ENCODE data around the gene TPGS1.

The TPGS1 gene

DNA sequence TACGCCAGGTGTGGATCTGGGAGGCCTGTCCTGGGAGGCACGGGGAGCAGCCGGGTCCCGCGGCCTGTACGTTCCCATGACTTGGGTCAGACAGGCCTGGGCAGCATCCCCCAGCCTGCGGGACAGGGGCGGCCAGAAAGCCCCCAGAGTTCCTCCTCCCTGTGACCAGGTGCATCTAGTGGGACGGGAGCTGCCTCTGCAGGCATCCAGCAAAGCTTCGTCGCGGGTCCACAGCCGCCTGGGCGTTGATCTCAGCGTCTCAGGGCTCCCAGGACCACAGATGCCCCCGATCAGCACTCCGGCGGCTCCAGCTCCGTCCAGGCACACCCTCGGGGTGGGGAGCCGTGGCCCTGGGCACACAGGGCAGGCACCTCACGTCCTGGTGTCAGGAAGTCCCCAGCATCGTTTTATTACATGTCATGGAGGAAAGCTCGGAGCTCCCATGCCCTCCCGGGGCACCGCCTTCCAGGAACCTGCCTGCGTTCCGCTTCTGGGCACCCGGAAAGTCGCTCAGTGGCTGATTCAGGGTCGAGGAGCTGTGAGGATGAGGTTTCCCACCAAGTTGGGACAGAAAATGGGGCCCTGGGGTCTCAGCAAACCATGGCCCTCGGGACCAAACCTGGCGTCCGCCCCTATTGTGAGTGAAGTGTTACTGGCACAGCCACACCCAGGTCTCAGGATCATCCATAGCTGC lies 35.0 kb downstream of the TPGS1 start:
- H3K27ac ChIP-seq (ENCODE audit: low read depth in 2 of 2, low read length in 2 of 2) = no peak overlapping the region
- no peaks in the 10 kb centered on the region for H3K9me3 ChIP-seq (ENCODE audit: control insufficient read depth in 2 of 2, low read length in 2 of 2)
- peaks cover 4 to 19% of the 10 kb centered on the region in 2 donors for H3K36me3 ChIP-seq (ENCODE audit: control insufficient read depth in 2 of 2, insufficient read depth in 2 of 2, low read length in 2 of 2)
- no peaks in the 10 kb centered on the region for H3K4me1 ChIP-seq (ENCODE audit: control insufficient read depth in 2 of 2, insufficient read depth in 2 of 2, low read length in 2 of 2)
- peaks cover 0 to 4% of the 10 kb centered on the region in 2 donors for H3K27me3 ChIP-seq (ENCODE audit: control insufficient read depth in 2 of 2, insufficient read depth in 2 of 2, low read length in 2 of 2)
- H3K9ac ChIP-seq (ENCODE audit: low read depth in 1 of 2, low read length in 2 of 2) = no peak overlapping the region
- no peak overlapping the region for H3K4me3 ChIP-seq (ENCODE audit: low read length in 2 of 2)

DNA sequence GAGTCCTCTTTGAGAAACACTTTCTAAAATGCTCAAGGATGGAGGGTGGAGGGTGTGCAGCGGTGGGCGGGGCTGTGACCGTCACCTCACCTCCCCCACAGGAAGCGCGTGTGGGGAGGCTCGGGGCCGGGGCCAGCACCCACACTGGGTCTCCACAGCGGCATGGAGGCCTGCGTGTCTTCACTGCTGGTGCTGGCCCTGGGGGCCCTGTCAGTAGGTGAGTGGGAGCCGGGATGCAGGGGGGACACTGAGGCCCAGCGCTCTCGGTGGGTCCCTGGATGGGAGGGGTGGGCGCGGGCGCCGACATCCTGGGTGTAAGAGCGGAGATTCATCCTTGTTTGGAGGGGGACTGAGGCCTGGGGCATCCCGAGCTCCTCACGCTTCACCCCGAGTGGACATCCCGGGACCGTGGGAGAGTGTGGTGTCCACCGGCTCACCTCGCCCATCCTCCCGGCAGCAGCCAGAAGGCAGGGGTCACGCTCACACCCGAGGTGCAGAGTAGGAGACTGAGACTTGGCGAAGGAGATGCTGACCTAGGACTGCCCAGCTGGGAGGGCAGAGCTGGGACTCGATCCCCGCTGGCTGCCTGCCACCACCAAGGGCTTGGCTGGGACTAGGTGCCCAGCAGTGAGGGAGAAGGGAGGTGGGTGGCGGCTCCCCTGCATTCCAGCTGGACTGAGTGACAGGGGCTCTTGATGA lies 36.8 kb downstream of the TPGS1 start, which contains the start of gene GZMM:
GZMM (plus strand) TSS at position 144 of the 699 bp plus-strand sequence; CDS start at position 163, 19 bp downstream.
- H3K27me3 ChIP-seq (ENCODE audit: control insufficient read depth in 2 of 2, insufficient read depth in 2 of 2, low read length in 2 of 2) = peaks cover 0 to 4% of the 10 kb centered on the region in 2 donors
- no peaks in the 10 kb centered on the region for H3K4me1 ChIP-seq (ENCODE audit: control insufficient read depth in 2 of 2, insufficient read depth in 2 of 2, low read length in 2 of 2)
- peaks cover 0 to 8% of the 10 kb centered on the region in 2 donors for H3K36me3 ChIP-seq (ENCODE audit: control insufficient read depth in 2 of 2, insufficient read depth in 2 of 2, low read length in 2 of 2)
- H3K9me3 ChIP-seq (ENCODE audit: control insufficient read depth in 2 of 2, low read length in 2 of 2) = no peaks in the 10 kb centered on the region
- no peak within 1 kb of the TSS for H3K27ac ChIP-seq (ENCODE audit: low read depth in 2 of 2, low read length in 2 of 2)
- H3K4me3 ChIP-seq (ENCODE audit: low read length in 2 of 2) = peak within 1 kb of the TSS in 1 of 2 donors; percentile 9
- no peak within 1 kb of the TSS for H3K9ac ChIP-seq (ENCODE audit: low read depth in 1 of 2, low read length in 2 of 2)

DNA sequence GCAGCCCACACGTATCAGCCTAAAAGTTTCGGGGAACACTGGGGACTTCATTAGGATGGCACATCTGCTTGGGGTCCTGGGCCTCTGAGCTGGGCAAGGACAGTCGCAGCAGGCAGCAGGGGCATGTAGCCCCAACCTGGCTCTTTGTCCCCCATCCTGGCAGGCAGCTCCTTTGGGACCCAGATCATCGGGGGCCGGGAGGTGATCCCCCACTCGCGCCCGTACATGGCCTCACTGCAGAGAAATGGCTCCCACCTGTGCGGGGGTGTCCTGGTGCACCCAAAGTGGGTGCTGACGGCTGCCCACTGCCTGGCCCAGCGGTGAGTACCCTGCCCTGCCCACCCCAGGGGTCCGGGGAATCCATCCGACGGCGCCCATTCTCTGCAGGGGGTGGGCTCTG lies 39.8 kb downstream of the TPGS1 start:
- Histone ChIP-seq H3K4me1 (ENCODE audit: control insufficient read depth in 2 of 2, insufficient read depth in 2 of 2, low read length in 2 of 2) (peaks cover 3 to 9% of the 10 kb centered on the region in 2 donors), H3K27me3 (ENCODE audit: control insufficient read depth in 2 of 2, insufficient read depth in 2 of 2, low read length in 2 of 2) (peaks cover 0 to 4% of the 10 kb centered on the region in 2 donors), H3K36me3 (ENCODE audit: control insufficient read depth in 2 of 2, insufficient read depth in 2 of 2, low read length in 2 of 2) (peaks cover 0 to 2% of the 10 kb centered on the region in 2 donors), H3K9ac (ENCODE audit: low read depth in 1 of 2, low read length in 2 of 2) (no peak overlapping the region), H3K27ac (ENCODE audit: low read depth in 2 of 2, low read length in 2 of 2) (no peak overlapping the region), H3K4me3 (ENCODE audit: low read length in 2 of 2) (no peak overlapping the region), H3K9me3 (ENCODE audit: control insufficient read depth in 2 of 2, low read length in 2 of 2) (no peaks in the 10 kb centered on the region)

DNA sequence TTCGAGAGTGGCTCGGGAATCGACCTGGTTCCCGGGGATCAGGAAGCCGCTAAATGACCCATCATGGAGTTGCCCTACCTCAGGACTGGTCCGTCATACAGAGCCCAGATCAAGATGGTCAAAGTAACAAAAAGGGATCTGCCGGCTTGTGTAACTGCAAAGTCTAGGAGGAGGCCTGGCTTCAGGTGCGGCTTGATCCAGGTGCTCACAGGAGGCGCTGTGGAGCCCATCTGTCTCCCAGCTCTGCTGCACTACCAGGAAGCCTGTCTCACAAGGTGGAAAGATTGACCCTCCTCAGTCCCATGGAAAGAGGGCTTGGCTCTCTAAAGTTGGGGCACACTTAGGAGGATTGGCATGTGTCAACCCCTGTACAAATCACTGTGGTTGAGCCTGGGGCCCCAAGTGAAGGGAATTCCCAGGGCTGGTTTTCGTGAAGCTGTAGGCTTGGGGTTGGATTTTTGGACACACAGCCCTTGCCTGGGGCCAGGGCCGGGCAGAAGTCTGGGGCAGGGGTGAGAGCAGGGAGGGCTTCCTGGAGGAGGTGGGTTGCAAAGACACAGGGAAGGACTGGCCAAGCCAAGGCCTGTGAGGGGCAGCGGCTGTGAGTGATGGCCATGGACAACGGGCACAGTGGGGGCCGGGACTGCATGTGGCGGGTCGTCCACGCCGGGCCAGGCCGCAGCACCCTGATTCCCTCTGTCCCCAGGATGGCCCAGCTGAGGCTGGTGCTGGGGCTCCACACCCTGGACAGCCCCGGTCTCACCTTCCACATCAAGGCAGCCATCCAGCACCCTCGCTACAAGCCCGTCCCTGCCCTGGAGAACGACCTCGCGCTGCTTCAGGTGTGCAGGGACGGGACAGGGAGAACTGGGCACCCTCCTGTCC lies 40.8 kb downstream of the TPGS1 start:
- H3K9ac ChIP-seq (ENCODE audit: low read depth in 1 of 2, low read length in 2 of 2) = no peak overlapping the region
- H3K27ac ChIP-seq (ENCODE audit: low read depth in 2 of 2, low read length in 2 of 2) = no peak overlapping the region
- H3K9me3 ChIP-seq (ENCODE audit: control insufficient read depth in 2 of 2, low read length in 2 of 2) = no peaks in the 10 kb centered on the region
- peaks cover 0 to 4% of the 10 kb centered on the region in 2 donors for H3K27me3 ChIP-seq (ENCODE audit: control insufficient read depth in 2 of 2, insufficient read depth in 2 of 2, low read length in 2 of 2)
- H3K4me3 ChIP-seq (ENCODE audit: low read length in 2 of 2) = no peak overlapping the region
- H3K4me1 ChIP-seq (ENCODE audit: control insufficient read depth in 2 of 2, insufficient read depth in 2 of 2, low read length in 2 of 2) = peaks cover 3 to 13% of the 10 kb centered on the region in 2 donors
- no peaks in the 10 kb centered on the region for H3K36me3 ChIP-seq (ENCODE audit: control insufficient read depth in 2 of 2, insufficient read depth in 2 of 2, low read length in 2 of 2)

GRCh38 chr19:548886-549830 lies 41.9 kb downstream of the TPGS1 start:
- Histone ChIP-seq H3K4me1 (ENCODE audit: control insufficient read depth in 2 of 2, insufficient read depth in 2 of 2, low read length in 2 of 2) (peaks cover 3 to 13% of the 10 kb centered on the region in 2 donors), H3K9ac (ENCODE audit: low read depth in 1 of 2, low read length in 2 of 2) (no peak overlapping the region), H3K4me3 (ENCODE audit: low read length in 2 of 2) (no peak overlapping the region), H3K27me3 (ENCODE audit: control insufficient read depth in 2 of 2, insufficient read depth in 2 of 2, low read length in 2 of 2) (peaks cover 0 to 4% of the 10 kb centered on the region in 2 donors), H3K27ac (ENCODE audit: low read depth in 2 of 2, low read length in 2 of 2) (no peak overlapping the region), H3K9me3 (ENCODE audit: control insufficient read depth in 2 of 2, low read length in 2 of 2) (no peaks in the 10 kb centered on the region), H3K36me3 (ENCODE audit: control insufficient read depth in 2 of 2, insufficient read depth in 2 of 2, low read length in 2 of 2) (no peaks in the 10 kb centered on the region)

- H3K27me3 ChIP-seq (ENCODE audit: control insufficient read depth in 2 of 2, insufficient read depth in 2 of 2, low read length in 2 of 2) = no peaks in the 10 kb centered on the region
- H3K9ac ChIP-seq (ENCODE audit: low read depth in 1 of 2, low read length in 2 of 2) = no peak overlapping the region
- H3K27ac ChIP-seq (ENCODE audit: low read depth in 2 of 2, low read length in 2 of 2) = no peak overlapping the region
- H3K36me3 ChIP-seq (ENCODE audit: control insufficient read depth in 2 of 2, insufficient read depth in 2 of 2, low read length in 2 of 2) = no peaks in the 10 kb centered on the region
- H3K4me1 ChIP-seq (ENCODE audit: control insufficient read depth in 2 of 2, insufficient read depth in 2 of 2, low read length in 2 of 2) = peaks cover 9 to 21% of the 10 kb centered on the region in 2 donors
- H3K4me3 ChIP-seq (ENCODE audit: low read length in 2 of 2) = no peak overlapping the region
- no peaks in the 10 kb centered on the region for H3K9me3 ChIP-seq (ENCODE audit: control insufficient read depth in 2 of 2, low read length in 2 of 2)
Observed at GRCh38 chr19:554817-555216, 47.5 kb downstream of the TPGS1 start.

DNA sequence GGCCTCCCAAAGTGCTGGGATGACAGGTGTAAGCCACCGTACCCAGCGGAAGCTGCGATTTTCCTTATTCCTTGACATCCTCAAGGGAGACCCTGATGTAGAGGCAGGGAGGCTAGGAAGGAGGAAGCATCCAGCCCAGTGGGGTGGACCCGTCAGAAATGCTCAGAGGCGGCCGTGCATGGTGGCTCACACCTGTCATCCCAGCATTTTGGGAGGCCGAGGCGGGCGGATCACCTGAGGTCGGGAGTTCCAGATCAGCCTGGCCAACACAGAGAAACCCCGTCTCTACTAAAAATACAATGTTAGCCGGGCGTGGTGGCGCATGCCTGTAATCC lies 48.1 kb downstream of the TPGS1 start:
- no peaks in the 10 kb centered on the region for H3K36me3 ChIP-seq (ENCODE audit: control insufficient read depth in 2 of 2, insufficient read depth in 2 of 2, low read length in 2 of 2)
- H3K4me1 ChIP-seq (ENCODE audit: control insufficient read depth in 2 of 2, insufficient read depth in 2 of 2, low read length in 2 of 2) = peaks cover 9 to 21% of the 10 kb centered on the region in 2 donors
- H3K9ac ChIP-seq (ENCODE audit: low read depth in 1 of 2, low read length in 2 of 2) = no peak overlapping the region
- no peak overlapping the region for H3K4me3 ChIP-seq (ENCODE audit: low read length in 2 of 2)
- H3K9me3 ChIP-seq (ENCODE audit: control insufficient read depth in 2 of 2, low read length in 2 of 2) = no peaks in the 10 kb centered on the region
- H3K27ac ChIP-seq (ENCODE audit: low read depth in 2 of 2, low read length in 2 of 2) = peak overlapping the region; percentile 55 to 63
- no peaks in the 10 kb centered on the region for H3K27me3 ChIP-seq (ENCODE audit: control insufficient read depth in 2 of 2, insufficient read depth in 2 of 2, low read length in 2 of 2)

DNA sequence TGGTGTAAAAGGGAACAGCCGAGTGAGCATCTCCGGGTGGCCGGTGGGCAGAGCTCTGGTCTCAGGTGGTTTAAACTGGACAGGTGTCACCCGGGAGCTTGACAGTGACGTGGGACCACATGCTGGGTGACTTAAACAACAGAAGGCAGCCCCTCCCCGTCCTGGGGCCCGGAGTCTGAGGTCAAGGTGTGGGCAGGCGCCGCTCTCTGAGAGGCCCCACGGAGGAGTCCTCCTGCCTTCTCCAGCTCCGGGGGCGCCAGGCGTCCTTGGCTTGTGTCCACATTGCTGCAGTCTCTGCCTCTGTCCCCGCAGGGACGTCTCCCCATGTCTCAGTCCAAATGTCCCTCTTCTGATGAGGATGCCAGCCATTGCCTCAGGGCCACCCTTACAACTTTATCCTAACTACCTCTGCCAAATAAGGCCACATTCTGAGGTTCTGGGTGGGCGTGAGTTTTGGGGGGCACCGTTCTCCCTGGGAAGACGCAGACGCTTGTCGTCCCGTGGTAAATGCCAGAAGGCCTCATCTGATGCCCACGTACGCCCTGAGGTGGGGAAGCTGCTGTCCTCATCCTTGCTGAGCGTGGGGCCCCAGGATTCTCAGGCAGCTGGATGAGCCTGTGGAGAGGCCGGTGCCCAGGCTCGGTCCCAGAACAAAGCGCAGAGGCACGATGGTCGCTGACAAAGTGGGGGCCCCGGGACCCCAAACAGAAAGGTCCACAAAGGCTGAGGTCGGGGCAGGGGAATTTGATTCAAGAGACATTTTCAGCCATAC lies 49.5 kb downstream of the TPGS1 start:
- Histone ChIP-seq H3K27ac (ENCODE audit: low read depth in 2 of 2, low read length in 2 of 2) (peak overlapping the region; percentile 76 to 81), H3K4me1 (ENCODE audit: control insufficient read depth in 2 of 2, insufficient read depth in 2 of 2, low read length in 2 of 2) (peaks cover 7 to 15% of the 10 kb centered on the region in 2 donors), H3K36me3 (ENCODE audit: control insufficient read depth in 2 of 2, insufficient read depth in 2 of 2, low read length in 2 of 2) (no peaks in the 10 kb centered on the region), H3K27me3 (ENCODE audit: control insufficient read depth in 2 of 2, insufficient read depth in 2 of 2, low read length in 2 of 2) (no peaks in the 10 kb centered on the region), H3K9me3 (ENCODE audit: control insufficient read depth in 2 of 2, low read length in 2 of 2) (no peaks in the 10 kb centered on the region), H3K4me3 (ENCODE audit: low read length in 2 of 2) (peak overlapping the region in 1 of 2 donors; percentile 54), H3K9ac (ENCODE audit: low read depth in 1 of 2, low read length in 2 of 2) (peak overlapping the region; percentile 14 to 64)
